IPS DF 6.9 (cell line): ENCODE results near the gene C5orf15.
A peak's percentile ranks its signal among the peaks of the same experiment; 100 is the strongest.

ENCODE experiments used
- DNase-seq: peaks from one replicate; pipeline ENCODE4 v3.0.0-alpha.2; 2013; ENCODE audit warnings: low read depth, low spot score
- H3K27ac ChIP-seq: one replicate; pipeline ENCODE4 v1.5.1; 2013; ENCODE audit warnings: low read length, control low read depth
- H3K27me3 ChIP-seq: 2 replicates; pipeline ENCODE4 v1.6.1; 2013; ENCODE audit warnings: mild to moderate bottlenecking, low read length; ENCODE audit not compliant: control insufficient read depth, insufficient read depth
- H3K36me3 ChIP-seq: 2 replicates; pipeline ENCODE4 v1.6.1; 2013; ENCODE audit warnings: low read length; ENCODE audit not compliant: control insufficient read depth, insufficient read depth
- H3K4me1 ChIP-seq: 2 replicates; pipeline ENCODE4 v1.6.1; 2013; ENCODE audit warnings: low read length; ENCODE audit not compliant: control insufficient read depth, insufficient read depth
- H3K4me3 ChIP-seq: 2 replicates; pipeline ENCODE4 v1.5.1; 2013; ENCODE audit warnings: mild to moderate bottlenecking, low read length
- H3K9me3 ChIP-seq: 2 replicates; pipeline ENCODE4 v1.6.1; 2013; ENCODE audit warnings: low read length, inconsistent platforms; ENCODE audit not compliant: control insufficient read depth, insufficient read depth
- WGBS: extraction: QIAGEN DNeasy Blood & Tissue Kit; methylation state at CpG from one replicate; pipeline ENCODE4 v1.1.7; 2013; ENCODE audit warnings: mixed read lengths, missing lambda C conversion rate; ENCODE audit not compliant: insufficient read length, insufficient coverage; 5-methylcytosine and 5-hydroxymethylcytosine counted together

C5orf15 gene

GRCh38 chr5:133968204-133968980, at the start of gene C5orf15:
TSS of gene C5orf15 (minus strand) at chr5:133968625. CDS start at chr5:133968584, 41 bp downstream.
- Histone ChIP-seq H3K9me3 (no peaks in the 10 kb centered on the region), H3K4me3 (peak within 1 kb of the TSS; percentile 74), H3K27ac (no peak within 1 kb of the TSS), H3K36me3 (no peaks in the 10 kb centered on the region), H3K27me3 (no peaks in the 10 kb centered on the region), H3K4me1 (no peaks in the 10 kb centered on the region)
- peak; percentile 90 for DNase-seq
- WGBS: no CpG with 5 or more reads among the region's 48 CpGs

GRCh38 chr5:134008266-134008749, 39.9 kb upstream of the C5orf15 start:
- no peak overlapping the region for H3K27ac ChIP-seq
- H3K36me3 ChIP-seq: no peaks in the 10 kb centered on the region
- H3K9me3 ChIP-seq: no peaks in the 10 kb centered on the region
- H3K27me3 ChIP-seq: no peaks in the 10 kb centered on the region
- H3K4me1 ChIP-seq: peaks cover 5% of the 10 kb centered on the region
- WGBS: no CpG with 5 or more reads among the region's 2 CpGs
- no peak overlapping the region for H3K4me3 ChIP-seq
- no peak for DNase-seq

GRCh38 chr5:134007581-134008265, 39.3 kb upstream of the C5orf15 start:
- Histone ChIP-seq H3K4me1 (peaks cover 8% of the 10 kb centered on the region), H3K36me3 (no peaks in the 10 kb centered on the region), H3K27me3 (no peaks in the 10 kb centered on the region), H3K27ac (no peak overlapping the region), H3K9me3 (no peaks in the 10 kb centered on the region), H3K4me3 (no peak overlapping the region)
- no CpG with 5 or more reads among the region's 14 CpGs for WGBS
- no peak for DNase-seq

GRCh38 chr5:134006115-134006514, 37.7 kb upstream of the C5orf15 start:
- Histone ChIP-seq H3K27ac (no peak overlapping the region), H3K4me1 (peaks cover 8% of the 10 kb centered on the region), H3K36me3 (no peaks in the 10 kb centered on the region), H3K9me3 (no peaks in the 10 kb centered on the region), H3K27me3 (no peaks in the 10 kb centered on the region), H3K4me3 (peak overlapping the region; percentile 67; the same call in 1 of the 2 replicates)
- no peak for DNase-seq
- WGBS: no CpG with 5 or more reads among the region's 13 CpGs

GRCh38 chr5:134005417-134006061, 37.1 kb upstream of the C5orf15 start:
- Histone ChIP-seq H3K27ac (no peak overlapping the region), H3K9me3 (no peaks in the 10 kb centered on the region), H3K27me3 (no peaks in the 10 kb centered on the region), H3K4me3 (peak overlapping the region; percentile 67; the same call in 1 of the 2 replicates), H3K36me3 (no peaks in the 10 kb centered on the region), H3K4me1 (peaks cover 8% of the 10 kb centered on the region)
- no peak for DNase-seq
- WGBS: no CpG with 5 or more reads among the region's 40 CpGs

GRCh38 chr5:134004626-134005416, 36.4 kb upstream of the C5orf15 start, which contains the start of gene VDAC1:
TSS of gene VDAC1 (minus strand) at chr5:134004975. CDS start at chr5:133993012, 11,963 bp downstream.
- no peak for DNase-seq
- H3K4me3 ChIP-seq: peak within 1 kb of the TSS; percentile 67
- H3K36me3 ChIP-seq: no peaks in the 10 kb centered on the region
- peaks cover 8% of the 10 kb centered on the region for H3K4me1 ChIP-seq
- no peak within 1 kb of the TSS for H3K27ac ChIP-seq
- WGBS: no CpG with 5 or more reads among the region's 96 CpGs
- no peaks in the 10 kb centered on the region for H3K9me3 ChIP-seq
- H3K27me3 ChIP-seq: no peaks in the 10 kb centered on the region

- no peaks in the 10 kb centered on the region for H3K27me3 ChIP-seq
- no peak for DNase-seq
- H3K4me1 ChIP-seq: peaks cover 8% of the 10 kb centered on the region
- H3K36me3 ChIP-seq: no peaks in the 10 kb centered on the region
- WGBS: no CpG with 5 or more reads among the region's 90 CpGs
- H3K27ac ChIP-seq: no peak overlapping the region
- peak overlapping the region; percentile 67 for H3K4me3 ChIP-seq
- H3K9me3 ChIP-seq: no peaks in the 10 kb centered on the region
These were observed 35.6 kb upstream of the C5orf15 start for GRCh38 chr5:134003817-134004625.

GRCh38 chr5:134003064-134003816, 34.8 kb upstream of the C5orf15 start:
- H3K9me3 ChIP-seq: no peaks in the 10 kb centered on the region
- H3K36me3 ChIP-seq: no peaks in the 10 kb centered on the region
- H3K27ac ChIP-seq: no peak overlapping the region
- DNase-seq: no peak
- no CpG with 5 or more reads among the region's 11 CpGs for WGBS
- H3K4me3 ChIP-seq: peak overlapping the region; percentile 67; the same call in 1 of the 2 replicates
- no peaks in the 10 kb centered on the region for H3K27me3 ChIP-seq
- peaks cover 8% of the 10 kb centered on the region for H3K4me1 ChIP-seq
